EH (cell line): ENCODE results near the gene PTPRN2.
"Not testable (repeated sequence)": the region's sequence is repeated elsewhere in the genome, so short reads cannot be mapped to it uniquely, and the experiment has no call there.

ENCODE experiments used
- DNase-seq: peaks from one replicate; pipeline ENCODE4 v3.0.0-alpha.2; 2015; ENCODE audit warnings: low read depth

The PTPRN2 gene

DNA sequence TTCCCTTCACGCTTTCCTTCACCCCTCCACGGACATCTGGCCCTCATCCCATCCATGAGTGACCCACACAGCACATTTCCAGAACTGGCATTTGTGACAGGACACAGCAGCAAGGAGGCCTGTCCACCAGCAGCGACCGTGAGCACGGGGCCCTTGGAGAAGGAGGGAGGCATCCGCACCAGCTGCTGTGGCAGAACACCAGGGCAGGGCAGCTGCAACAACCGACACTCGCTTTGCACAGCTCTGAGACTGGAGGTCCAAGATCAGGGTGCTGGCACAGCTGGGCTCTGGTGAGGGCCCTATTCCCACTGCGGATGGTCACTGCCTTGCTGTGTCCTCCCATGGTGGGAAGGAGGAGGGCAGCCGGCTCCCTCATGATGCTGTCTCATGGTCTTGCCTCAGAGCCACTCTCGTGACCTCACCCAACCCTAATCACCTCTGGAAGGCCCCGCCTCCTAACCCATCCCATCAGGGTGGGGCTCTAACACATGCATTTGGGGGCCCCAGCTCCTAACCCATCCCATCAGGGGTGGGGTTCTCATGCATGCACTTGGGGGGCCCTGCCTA lies 36.7 kb downstream of the PTPRN2 start:
- DNase-seq, result no peak

DNA sequence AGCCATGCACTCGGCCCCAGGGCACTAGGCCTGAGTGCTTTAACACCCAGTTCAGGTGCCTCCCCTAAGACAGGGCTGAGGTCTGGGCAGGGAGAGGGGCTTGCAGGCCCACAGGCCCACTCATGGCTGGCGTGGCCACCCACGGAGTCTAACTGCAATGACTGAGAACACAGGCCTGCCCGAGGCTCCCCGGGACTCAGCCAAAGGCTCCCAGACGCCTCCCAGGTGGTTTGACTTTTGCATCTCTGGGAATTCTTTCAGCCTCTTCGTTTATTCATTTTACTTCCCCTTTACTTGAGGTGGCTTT lies 37.3 kb downstream of the PTPRN2 start:
- DNase-seq, result no peak

DNA sequence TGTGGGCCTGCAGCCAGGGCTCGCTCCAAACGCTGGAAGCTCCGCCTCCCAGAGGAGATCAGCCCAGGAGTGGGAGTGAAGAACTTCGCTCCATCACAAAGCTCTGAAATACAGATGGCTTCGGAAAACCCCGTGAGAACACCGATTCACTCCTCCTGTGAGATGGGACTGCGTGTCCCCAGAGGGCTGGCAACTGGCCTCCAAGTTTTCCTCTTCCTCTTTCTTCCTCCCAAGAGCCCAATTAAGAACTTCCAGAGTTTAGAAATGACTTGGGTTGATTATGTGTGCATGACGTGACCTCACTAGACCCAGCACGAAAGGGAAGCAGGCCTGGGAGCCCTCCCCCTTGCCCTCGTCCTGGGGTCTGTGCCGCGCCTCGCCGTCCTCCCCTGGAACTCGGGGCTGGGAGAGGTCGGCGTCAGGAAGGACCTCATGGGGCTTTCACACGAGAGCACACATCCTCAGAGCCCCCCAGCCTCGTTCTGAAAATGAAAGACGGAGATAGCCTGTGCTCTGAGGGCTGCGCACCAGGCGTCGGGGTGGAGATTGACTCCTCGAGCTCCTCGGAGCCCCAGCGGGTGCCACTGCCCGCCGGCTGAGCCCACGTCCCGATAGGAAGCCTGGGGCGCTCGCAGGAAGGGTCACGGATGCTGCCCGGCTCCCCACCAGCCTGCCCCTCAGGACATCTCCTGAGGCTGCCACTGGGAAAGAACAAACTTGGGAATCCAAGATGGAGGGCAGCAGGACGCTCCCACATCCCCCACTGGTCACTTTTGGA lies 37.8 kb downstream of the PTPRN2 start:
- no peak for DNase-seq

DNA sequence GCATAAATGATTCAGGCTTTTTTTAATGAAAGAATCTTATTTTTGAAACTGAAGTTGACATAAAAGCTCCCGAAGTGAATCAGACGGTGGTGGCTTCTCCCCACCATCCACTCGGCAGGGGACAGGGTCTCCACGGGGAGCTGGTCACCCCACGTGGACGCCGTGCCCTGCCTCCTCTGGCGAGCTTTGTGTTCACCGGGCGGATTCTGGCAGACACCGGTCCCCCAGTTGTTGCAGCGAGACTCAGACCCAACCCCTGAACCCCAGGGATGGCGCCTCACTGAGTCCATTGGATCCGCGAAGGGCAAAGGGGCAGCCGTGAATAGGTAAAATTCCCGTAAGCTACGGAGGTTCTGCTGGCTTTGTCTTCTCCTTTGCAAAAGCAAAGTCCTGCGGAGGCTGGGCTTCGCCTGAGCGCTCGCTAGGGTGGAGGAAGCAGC lies 38.4 kb downstream of the PTPRN2 start:
- DNase-seq, result no peak

DNA sequence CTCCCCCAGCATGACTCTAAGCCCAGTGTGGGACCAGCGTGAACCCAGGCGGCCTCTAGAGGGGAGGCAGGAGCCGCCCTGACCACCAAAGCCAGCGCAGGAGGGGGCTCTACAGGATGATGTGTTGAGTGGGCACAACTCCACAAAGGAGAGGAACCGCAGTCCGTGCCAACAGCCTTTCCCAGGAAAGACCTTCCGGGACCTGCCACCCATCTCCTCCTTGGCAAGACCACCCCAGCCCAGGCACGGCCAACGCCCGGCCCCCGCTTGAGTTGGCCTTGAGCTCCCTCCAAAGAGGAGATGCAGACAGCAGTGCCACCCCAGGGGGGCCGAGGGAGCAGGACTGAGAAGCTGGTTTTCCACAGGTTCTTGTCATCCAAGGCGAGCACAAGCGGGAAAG lies 38.9 kb downstream of the PTPRN2 start:
- DNase-seq, result no peak

DNA sequence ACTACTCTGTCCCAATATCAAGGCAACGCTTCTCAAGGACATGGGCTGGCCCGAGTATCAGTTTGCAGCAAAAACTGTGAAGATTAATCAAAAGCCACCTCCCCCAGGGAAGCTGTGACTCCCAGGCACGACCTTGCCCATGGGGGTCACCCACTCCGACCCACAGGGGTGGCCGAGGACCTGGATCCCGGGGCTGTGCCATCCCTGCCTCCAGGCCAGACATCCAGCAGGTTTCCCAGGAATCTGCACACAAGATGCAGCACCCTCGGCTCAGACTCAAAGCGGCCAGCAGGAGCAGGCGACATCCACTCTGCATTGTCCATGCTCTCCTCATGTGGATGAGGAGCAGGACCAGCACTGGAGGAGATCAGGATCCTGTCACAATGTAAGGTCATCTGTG lies 39.8 kb downstream of the PTPRN2 start:
- DNase-seq, result no peak

DNA sequence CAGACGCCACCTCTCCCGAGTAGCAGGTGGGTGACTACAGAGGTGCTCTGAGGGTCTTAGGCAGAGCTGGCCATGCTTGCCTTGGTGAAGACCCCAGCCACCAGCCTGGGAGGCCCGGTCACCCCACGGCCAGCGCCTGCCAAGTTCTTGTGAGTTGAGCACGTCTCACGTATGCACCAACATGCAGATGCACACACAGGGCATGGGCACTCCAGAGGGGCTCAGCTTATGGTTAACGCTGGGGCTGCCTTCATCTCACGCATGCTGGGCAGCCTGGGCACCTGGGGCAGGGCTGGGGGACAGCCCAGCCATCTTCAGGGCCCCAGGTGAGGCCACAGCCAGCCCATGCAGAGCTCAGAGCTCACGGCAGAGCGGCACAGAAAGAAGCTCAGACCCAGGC lies 41.0 kb downstream of the PTPRN2 start:
- DNase-seq, result no peak

DNA sequence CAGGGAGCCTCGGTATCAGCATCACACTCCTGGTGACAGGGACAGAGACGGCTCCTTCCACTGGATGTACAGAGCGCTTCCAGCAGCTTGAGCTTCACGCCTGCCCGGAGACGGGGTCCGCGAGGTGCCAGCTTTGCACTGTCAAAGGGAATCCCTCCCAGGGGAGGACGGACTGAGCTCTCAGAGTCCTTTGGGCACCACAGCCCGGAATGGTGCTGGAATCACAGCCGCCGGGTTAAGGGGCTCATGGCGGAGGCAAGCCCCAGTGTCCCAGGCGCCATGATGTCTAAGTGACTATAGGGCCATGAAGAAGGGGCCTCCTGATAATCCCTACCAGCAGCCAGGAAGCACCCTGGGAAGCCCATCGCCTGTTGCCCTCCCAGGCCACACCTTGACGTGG lies 41.4 kb downstream of the PTPRN2 start:
- DNase-seq, result no peak

DNA sequence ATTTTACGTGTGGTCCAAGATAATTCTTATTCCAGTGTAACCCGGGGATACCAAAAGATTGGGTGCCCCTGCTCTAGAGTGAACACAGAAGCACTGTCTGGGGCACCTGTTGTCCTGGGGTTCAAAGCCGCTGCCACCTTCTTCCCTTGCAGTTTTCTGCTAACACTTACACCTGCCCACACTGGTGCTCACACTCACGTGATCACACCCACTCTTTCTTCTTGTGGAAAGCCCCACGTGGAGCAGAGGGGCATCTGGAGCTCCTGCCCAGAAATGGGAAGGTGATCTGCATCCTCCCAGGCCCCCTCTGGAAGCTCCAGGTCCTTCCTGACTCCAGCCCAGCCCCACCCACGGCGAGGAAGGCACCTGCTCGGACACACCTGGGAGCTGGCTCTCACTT lies 42.9 kb downstream of the PTPRN2 start:
- no peak for DNase-seq

DNA sequence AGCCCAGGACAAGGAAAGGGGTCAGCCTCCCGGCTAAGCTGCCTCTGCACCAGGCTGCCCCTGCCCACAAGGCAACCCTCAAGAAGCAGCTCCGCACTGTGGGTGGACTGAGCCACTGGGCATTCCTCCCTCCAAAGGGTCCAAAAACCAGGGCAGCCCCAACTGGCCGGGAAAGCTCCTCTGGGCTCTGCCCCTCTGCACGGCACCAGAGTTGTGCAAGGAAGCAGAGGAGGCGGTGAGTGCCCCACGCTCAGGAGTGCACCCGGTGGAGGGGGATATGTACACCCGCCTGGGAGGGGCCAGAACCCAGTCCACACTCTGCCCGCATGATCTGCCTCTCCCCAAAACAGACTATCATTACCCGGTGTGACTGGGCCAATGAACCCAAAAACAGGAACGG lies 43.8 kb downstream of the PTPRN2 start:
- DNase-seq, result no peak

DNA sequence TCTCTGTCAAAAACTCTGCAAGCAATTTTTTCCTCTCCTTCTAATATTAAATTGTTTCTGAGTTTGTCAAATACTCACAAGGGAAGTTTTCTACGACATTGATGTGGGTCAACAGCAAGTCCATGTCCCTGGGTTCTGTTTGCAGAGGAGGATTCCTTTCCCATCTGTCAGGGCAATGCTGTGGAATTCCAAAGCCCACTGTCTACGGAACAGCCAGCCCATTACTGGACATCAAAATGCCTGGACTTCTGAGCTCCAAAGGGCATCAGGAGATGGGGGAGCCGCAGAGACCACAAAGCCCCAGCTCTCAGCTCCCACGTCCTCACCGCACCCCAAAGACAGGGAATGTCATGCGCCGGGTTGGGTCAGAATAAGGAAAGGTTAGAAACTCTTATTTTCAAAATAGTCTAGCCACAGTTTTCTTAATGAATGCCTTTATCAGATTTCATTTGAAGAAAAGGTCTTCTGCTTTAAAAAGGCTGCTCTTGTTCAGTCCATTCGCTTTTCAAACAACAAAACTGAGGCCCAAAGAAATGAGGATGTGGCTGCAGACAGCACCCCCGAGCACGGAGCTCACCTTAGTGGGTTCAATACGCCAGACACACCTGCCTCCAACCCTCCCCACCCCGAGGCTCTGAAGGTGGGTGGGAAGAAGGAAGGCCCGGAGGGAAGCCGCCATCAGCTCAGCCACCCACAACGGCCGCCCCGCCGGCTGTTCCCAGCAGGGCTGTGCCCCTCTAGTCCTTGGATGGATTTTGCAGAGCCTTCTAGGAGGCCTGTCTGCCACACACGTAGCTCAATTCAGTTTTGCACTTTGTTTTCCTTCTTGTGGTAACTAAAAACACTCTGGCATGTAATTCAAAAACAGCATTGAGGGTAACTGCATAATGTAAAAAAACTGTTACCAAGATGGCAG lies 44.7 kb downstream of the PTPRN2 start:
- DNase-seq, result no peak

DNA sequence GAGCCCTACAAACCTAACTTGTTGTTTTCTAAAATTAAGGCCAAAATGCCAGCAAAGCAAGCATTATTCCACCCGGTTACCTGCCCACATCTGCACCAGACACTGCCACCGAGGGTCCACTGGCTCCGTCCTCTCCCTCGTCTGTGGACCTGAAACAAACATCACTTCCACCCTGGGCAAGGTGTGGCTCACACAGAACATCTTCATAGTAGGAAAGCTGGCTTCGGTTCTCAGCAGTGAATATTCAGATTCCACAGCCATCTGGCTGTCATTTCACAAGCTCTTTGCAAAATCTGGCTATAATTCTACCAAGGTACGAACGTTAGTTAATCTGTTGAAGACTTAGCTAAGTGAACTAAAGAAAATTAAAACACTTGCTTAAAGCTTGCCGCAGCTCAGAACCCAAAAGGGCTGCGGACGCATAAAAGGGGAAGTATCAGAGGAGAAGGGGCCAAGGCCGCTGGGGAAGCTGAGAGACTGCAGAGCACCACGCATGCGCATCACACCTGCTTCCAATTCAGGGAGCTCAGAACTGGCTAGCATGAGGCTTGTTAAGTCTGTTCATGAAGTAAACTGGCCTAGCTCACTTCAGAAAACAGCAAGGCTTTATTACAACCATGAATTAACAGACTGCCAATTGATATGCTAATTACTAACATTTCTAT lies 46.1 kb downstream of the PTPRN2 start:
- DNase-seq, result no peak

DNA sequence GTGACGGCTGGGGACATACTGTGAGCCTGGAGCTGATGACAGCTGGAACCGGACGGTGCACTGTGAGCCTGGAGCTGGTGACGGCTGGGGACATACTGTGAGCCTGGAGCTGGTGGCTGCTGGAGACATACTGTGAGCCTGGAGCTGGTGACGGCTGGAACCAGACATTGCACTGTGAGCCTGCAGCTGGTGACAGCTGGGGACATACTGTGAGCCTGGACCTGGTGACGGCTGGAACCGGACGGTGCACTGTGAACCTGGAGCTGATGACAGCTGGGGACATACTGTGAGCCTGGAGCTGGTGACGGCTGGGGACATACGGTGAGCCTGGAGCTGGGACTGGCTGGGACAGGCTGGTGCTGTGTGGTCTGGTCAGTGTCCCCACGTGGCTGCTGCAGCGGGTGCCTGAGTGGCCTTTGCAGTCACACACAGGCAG lies 47.9 kb downstream of the PTPRN2 start:
- no peak for DNase-seq

DNA sequence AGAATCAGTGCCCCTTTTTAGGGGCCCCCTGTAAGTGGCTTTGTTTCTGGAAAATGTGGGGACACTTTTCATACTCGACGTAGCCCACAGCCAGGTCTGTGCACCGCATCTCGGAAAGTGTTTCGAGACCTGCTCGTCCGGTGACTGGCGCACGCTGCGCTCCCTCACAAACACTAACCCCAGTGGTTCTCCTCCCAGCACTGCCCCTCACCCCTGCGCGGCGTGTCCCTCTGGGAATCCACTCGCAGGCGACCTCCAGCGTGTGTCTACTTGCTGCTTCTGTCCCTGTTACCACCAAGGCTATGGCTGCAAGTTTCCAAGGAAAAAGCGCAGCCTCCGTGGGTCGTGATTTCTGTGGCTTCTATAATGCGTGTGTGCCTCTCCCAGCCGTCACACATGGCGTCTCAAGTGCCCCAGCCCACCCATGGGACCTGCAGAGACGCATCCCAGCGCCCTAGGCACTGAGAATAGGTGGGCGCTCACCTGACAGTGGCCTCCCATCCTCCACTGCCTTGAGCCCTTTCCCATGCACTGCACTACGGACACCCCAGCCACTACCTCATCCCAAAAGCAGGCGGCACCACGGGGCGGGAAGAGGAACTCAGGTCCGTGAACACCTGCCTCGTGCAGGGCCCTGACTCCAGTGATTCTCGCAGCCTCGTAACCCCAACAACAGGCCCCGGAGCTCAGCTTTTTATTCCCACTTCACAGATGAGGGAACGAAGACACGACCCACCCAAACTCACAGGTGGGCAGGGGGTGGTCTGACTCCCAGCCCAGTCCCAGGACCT lies 49.3 kb downstream of the PTPRN2 start:
- DNase-seq, result no peak

DNA sequence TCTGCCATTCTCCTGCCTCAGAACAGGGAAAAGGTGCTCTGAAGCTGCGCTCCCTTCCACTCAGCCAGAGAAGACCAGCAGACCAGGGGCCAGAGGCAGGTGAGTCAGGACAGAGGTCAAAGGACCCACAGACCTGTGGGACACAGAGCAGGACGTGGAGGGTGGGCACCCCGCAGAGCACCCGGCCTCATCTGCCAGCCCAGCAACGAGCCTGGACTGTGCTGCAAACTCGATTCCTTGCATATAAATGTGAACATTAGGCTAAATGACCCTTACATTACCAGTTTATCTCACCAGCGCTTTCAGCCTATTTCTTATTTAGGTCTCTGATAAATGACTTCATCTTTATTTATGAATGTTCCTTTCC lies 50.1 kb downstream of the PTPRN2 start:
- no peak for DNase-seq

DNA sequence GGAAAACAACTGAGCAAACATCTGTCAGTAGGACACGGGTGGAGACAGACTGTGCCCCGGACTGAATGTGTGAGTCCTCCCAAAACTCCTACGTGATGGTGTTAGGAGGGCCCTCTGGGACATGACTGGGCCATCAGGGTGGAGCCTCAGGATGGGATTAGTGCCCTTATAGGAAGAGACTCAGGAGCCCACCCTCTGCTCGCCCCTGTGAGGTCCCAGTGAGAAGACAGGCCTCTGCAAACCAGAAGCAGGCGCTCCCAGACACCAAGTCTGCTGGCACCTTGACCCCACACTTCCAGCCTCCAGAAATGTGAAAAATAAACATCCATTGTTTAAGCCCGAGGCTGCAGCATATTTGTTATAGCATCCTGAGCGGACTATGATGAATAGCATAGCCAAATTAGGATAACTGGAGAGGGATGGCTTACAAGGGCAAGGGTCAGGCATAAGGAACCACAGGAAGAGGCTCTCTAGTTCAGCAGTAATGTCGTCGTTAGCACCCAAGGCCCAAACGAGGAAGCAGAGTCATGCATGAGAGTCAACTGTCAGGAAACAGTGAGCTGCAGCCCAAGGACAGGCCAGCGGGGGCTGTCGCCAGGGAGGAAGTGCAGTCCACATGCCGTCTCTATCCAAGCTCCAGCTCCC lies 50.6 kb downstream of the PTPRN2 start:
- no peak for DNase-seq

DNA sequence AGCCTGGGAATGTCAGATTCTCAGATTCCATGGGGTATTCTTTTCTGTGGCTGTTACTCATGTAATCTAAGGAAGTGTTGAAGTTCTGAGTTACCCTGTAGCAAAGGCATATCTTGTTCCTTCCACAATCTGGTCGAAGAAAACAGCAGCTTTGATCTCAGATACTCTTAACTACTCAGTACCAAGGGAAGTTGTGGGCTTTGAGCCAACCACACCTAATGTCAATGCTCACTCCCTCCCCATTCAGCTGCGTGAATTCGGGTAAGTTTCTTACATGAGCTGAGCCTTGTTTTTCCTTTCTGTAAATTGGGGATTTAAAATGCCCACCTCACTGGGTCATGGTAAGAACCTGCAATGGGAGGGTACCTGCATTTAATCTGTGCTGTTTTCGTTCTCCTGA lies 52.5 kb downstream of the PTPRN2 start:
- no peak for DNase-seq

DNA sequence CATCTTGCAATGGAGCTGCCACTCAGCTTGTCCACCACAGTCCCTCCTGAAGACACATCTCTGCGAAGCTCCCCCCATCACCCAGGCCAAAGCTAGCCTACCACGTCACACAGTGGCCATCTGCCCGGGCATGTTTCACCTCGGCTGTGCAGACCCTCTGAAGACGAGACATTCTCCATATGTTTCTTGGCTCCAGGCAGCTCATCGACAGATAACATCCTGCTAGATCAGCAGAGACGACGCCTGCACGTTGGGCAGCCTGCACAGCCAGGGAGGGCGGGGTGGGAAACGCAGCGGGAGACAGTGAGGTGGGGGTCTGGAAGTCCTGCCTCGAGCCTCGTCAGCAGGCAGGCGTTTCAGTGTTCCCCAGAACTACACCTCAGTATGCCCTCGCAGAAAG lies 53.0 kb downstream of the PTPRN2 start:
- no peak for DNase-seq

DNA sequence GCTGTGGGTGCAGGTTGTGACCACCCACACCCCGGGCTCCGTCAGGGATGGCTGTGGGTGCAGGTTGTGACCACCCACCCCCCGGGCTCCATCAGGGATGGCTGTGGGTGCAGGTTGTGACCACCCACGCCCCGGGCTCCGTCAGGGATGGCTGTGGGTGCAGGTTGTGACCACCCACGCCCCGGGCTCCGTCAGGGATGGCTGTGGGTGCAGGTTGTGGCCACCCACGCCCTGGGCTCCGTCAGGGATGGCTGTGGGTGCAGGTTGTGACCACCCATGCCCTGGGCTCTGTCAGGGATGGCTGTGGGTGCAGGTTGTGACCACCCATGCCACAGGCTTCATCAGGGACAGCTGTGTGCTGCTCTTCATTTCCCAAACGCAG lies 53.5 kb downstream of the PTPRN2 start:
- DNase-seq, result not testable (repeated sequence)

DNA sequence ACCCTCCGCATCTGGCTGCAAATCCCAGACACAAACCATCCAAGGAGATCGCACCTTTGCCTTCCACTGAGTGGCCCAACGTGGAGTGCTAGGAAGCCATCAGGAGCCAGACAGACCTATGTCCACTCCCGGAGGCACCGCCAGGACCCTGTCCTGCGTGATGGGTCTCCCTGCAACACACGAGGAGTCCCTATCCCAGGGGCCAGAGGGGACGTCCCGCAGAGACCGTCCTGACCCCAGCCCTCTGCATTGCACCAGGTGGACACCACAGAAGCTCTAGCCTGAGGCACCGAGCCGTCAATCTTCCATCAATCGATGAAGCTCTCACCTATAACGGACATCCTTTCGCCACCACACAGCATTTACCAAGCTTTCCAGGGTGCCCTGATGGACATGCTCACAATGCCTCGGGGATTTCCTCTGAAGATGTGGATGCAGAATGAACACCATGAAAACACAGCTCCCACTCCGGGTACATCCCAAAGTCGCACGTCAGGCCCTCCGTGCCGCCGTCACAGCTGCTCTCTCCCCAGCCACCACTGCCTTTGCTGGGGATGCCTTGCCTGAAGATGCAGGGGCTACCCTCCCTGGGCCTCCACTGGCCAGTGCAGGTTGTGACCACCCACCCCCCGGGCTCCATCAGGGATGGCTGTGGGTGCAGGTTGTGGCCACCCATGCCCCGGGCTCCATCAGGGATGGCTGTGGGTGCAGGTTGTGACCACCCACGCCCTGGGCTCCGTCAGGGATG lies 54.1 kb downstream of the PTPRN2 start:
- DNase-seq, result no peak
